GM21423 (cell line): ENCODE data around the gene SPON1.

Experiments
- ATAC-seq: cut with Tn5 transposase; IDR thresholded peaks from one replicate; pipeline ENCODE4 v1.9.1; 2021; ENCODE audit warnings: mild to moderate bottlenecking, moderate library complexity; ENCODE audit not compliant: unreplicated experiment

The SPON1 gene

GRCh38 chr11:14179116-14179820 lies 216.7 kb downstream of the SPON1 start:
- no peak for ATAC-seq

GRCh38 chr11:14181121-14181520 lies 218.6 kb downstream of the SPON1 start:
- ATAC-seq: no peak

- ATAC-seq: no peak
These were observed 220.4 kb downstream of the SPON1 start for GRCh38 chr11:14182833-14183364.

- ATAC-seq: no peak
These were observed 221.8 kb downstream of the SPON1 start for GRCh38 chr11:14184028-14184940.

- ATAC-seq: no peak
These were observed 222.9 kb downstream of the SPON1 start for GRCh38 chr11:14185461-14185860.

GRCh38 chr11:14186046-14186775 lies 223.7 kb downstream of the SPON1 start:
- no peak for ATAC-seq

GRCh38 chr11:14189874-14190273 lies 227.4 kb downstream of the SPON1 start:
- no peak for ATAC-seq

- no peak for ATAC-seq
These were observed 228.7 kb downstream of the SPON1 start for GRCh38 chr11:14190992-14191778.

GRCh38 chr11:14193644-14194043 lies 231.1 kb downstream of the SPON1 start:
- ATAC-seq: no peak

- no peak for ATAC-seq
These were observed 240.0 kb downstream of the SPON1 start for GRCh38 chr11:14202251-14203196.

GRCh38 chr11:14203321-14203720 lies 240.8 kb downstream of the SPON1 start:
- no peak for ATAC-seq

GRCh38 chr11:14212986-14213385 lies 250.5 kb downstream of the SPON1 start:
- ATAC-seq: no peak

GRCh38 chr11:14218728-14219127 lies 256.2 kb downstream of the SPON1 start:
- no peak for ATAC-seq

GRCh38 chr11:14223636-14224288 lies 261.2 kb downstream of the SPON1 start:
- ATAC-seq: no peak

GRCh38 chr11:14224395-14224794 lies 261.9 kb downstream of the SPON1 start:
- no peak for ATAC-seq

GRCh38 chr11:14225666-14226065 lies 263.1 kb downstream of the SPON1 start:
- ATAC-seq: no peak

- ATAC-seq: no peak
These were observed 265.8 kb downstream of the SPON1 start for GRCh38 chr11:14228356-14228755.

GRCh38 chr11:14229472-14229871 lies 266.9 kb downstream of the SPON1 start:
- ATAC-seq: no peak

- no peak for ATAC-seq
These were observed 267.9 kb downstream of the SPON1 start for GRCh38 chr11:14230407-14230806.
